Islet precursor cell (in vitro differentiated cells): Measurements from ENCODE around the gene KRTAP10-11.
"Not testable (repeated sequence)": the region's sequence is repeated elsewhere in the genome, so short reads cannot be mapped to it uniquely, and the experiment has no call there.

Experiments used
- DNase-seq: peaks from one replicate; pipeline ENCODE4 v3.0.0-alpha.2; 2018

KRTAP10-11 gene

DNA sequence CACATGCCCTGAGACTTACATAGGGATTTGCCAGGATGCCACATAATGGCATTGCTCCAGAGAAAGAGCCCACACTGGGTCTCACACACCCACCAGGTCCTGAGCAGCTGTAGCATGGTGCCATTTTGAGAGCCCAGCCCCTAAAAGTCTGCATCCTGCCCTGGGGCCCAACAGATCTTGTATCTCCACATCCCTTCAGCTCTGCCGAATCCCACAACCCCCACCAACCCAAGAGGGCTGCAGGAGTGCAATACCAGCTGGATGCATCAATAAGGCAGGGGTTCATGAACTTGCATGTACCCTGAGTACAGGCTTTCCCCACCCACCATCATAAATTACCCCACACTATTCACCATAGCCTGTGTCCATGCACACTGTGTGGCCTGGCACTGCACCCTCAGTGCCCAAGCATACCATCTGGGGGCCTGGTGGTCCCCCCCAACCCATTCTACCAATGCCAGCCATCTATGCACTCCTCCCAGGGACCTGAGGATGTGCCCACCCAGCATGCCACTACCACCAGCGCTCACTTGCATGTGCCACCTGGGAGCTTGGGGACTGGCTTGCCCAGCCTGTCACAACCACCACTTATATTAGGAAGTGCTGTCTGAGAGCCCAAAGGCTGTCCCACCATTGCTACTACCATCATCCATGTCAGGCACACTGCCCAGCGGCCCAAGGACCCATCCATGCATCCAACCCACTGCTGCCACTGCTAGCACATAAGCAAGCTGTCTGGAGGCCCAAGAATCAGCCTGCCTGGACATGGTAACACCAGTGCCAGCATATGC, 24.6 kb downstream of the KRTAP10-11 start:
- DNase-seq: no peak

DNA sequence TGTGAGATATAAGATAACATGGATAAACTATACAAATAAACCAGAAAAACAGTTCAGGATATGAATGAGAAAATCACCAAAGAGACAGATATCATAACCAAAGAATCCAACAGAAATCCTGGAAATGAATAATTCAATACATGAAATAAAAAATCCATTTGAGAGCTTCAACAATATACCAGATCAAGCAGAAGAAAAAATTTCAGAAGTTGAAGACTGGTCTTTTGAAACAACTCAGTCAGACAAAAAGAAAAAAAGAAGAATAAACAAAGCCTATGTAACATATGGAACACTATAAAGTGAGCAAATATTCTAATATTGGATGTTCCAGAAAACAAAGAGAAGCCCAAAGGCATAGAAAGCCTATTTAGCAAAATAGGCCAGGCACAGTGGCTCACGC, 25.7 kb downstream of the KRTAP10-11 start:
- DNase-seq: no peak

DNA sequence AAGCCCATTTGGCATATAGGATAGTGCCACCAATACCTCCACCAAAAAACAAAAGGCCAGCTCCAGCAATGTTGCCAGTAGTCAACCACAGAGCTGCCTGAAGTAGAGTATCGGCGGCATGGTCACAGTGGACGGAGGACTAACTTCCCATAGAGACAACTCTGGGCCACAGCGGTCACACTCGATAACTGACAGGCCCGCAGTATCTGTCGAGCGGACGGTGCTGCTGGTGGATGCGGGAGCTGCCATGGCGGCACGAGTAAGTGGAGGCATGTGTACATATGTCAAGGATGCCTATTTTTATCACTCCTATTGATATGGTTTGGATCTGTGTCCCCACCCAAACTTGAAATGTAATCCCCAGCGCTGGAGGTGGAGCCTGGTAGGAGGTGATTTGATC, 31.7 kb downstream of the KRTAP10-11 start:
- no peak for DNase-seq

DNA sequence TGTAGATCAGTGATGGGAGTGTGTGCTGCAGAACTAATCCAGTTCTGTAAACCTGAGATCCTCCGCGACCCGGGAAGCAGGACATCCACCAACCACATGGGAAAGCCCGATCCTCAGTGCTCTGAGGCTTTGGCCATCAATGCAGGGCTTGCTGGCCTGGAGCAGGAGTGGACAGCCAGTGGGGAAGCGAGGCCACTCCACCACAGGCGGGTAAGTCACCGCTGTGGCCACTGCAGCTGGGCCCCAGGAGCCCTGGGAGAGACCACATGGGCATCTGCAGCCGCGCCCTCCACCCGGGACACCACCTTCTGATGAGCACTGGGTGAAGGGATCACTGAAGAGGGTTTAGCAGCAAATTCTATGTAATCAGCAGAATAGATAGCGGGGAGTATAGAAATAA, 34.9 kb downstream of the KRTAP10-11 start:
- no peak for DNase-seq

DNA sequence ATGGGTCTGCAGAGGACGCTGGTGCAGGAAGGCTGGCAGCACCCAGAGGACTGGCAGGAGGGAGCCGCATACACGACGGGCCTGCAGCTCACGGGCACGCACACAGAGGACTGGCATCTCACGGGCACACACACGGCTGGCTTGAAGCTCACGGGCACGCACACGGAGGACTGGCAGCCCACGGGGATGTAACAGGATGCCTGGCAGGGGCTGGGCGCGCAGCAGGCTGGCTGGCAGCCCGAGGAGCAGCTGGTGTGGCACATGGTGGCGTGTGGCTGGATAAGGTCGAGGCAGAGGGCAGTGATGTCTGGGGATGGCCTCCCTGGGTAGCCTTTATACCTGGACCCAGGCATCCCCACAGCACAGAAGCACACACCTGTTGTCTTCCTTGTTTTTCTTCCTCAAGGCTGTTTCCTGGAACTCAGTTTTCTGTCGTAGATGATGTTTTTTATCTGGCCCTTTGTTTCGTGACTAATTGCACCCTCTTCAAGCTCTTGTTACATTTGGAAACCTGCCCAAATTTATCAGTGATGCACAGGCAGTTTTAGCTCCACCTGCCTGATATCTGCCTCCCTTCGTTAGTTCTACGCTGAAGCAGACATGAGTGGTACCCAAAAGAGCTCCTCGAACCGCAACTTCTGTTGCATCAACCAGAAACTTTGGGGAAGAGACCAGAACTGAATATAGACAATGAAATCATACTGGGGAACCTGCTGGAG, 35.8 kb downstream of the KRTAP10-11 start, which contains the start of gene KRTAP12-1:
Gene KRTAP12-1 (minus strand): TSS at position 303 of the 719 bp plus-strand sequence. CDS start 40 bp downstream, at position 263.
- DNase-seq: no peak

DNA sequence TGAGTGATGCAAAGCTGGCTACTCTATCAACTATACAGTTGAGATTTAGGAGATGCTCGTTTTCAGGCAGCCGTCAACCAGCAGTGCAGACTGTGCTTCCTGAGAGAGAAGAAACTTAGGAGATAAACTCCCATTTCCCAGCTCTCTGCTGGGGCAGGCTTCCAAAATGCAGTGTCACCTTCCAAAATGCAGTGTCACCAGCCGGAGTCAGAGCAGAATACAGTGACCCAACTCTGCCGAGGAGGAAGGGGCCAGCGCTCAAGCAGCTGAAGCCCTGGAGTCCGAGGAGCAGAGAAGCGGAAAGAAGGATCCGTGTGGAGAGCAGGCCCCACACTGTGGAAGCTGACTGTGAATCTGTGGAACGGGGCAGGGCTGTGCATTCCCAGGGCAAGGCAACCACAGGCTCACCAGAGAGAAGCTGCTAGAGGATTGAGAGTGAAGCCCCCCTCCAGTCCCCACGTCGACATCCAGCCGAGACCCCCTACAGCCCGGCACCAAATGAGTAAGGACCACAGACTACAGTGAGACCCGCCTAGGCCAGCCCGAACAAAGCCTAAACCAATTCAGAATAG, 36.5 kb downstream of the KRTAP10-11 start:
- no peak for DNase-seq

DNA sequence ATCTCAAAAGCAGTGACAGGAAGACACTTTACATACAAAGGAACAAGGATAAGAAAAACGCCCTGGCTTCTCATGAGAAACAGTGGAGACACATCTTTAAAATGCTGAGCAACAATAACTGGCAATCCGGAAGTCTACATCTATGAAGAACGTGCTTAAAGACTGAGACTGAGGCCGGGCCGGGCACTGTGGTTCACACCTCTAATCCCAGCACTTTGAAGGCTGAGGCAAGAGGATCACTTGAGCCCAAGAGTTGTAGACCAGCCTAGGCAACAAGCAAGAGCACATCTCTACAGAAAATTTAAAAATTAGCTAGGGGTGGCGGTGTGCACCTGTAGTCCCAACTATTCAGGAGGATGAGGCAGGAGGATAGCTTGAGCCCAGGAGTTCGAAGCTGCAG, 37.9 kb downstream of the KRTAP10-11 start:
- no peak for DNase-seq

DNA sequence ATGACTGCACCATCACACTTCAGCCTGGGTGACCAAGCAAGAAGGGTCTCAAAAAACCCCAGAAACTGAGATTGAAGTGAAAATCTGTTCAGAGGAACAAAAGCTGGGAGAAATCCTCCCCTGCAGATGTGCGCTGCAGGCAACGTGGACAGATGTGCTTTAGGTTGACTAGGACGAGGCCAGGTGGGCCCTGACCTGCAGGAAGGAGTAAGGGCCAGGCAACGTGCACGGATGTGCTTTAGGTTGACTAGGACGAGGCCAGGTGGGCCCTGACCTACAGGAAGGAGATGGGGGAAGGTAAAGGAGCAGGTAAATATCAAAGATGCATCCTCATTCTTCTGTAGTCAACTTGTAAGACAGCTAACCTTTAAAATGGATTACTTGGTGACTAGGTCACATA, 38.3 kb downstream of the KRTAP10-11 start:
- no peak for DNase-seq

DNA sequence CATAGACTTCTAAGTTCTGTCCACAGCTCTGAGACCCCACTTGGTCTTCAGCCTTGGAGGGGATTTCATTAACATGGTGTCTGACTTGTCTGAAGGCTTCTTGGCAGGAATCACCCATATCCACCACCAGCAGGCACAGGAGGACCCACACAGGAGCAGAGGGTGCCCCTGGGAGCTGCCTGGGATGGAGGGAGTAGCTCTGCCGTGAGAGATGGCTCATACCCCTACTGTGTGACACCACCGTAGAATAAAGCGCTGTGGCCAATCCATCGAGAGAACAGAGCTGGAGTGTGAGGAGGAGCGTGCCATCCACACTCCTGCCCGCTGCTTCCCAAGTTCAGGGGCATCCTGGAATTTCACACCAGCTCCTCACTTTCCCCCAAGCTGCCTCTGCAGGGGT, 38.8 kb downstream of the KRTAP10-11 start:
- not testable (repeated sequence) for DNase-seq

DNA sequence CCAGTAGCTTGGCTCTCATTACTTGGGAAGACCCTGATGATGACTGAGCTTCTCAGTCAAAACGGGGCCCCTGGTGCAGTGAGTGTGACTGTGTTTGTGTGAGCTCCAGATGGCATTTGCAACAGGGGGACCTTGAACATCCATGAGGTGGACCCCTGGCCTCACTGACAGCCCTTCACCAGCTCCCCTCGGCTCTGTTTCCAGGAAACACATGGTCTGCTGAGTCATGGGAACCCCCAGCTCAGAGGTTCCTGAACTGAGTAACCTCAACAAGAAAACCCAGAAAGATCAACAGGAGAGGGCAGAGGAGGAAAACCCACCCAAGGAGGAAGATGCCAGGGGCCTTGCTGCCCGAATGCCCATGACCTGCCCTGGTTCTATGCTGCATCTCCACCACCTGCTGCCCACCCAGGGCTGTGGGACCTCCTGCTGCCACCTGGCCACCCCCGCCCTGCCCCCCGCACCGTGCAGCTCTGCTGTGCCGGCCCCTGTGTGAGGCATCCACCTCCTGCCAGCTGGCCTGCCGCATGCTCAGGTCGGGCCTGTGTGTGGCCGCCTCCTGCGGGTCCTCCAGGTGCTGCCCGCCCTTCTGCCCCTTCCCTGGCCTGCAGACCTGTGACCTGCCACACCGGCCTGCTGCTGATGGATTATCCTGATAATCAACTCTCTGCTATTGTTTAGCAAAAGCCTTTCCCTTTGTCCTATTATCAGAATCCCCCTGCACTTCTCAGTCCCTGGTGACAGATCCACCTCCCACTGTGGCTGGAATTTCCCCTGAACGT, 40.0 kb downstream of the KRTAP10-11 start:
- DNase-seq: no peak

DNA sequence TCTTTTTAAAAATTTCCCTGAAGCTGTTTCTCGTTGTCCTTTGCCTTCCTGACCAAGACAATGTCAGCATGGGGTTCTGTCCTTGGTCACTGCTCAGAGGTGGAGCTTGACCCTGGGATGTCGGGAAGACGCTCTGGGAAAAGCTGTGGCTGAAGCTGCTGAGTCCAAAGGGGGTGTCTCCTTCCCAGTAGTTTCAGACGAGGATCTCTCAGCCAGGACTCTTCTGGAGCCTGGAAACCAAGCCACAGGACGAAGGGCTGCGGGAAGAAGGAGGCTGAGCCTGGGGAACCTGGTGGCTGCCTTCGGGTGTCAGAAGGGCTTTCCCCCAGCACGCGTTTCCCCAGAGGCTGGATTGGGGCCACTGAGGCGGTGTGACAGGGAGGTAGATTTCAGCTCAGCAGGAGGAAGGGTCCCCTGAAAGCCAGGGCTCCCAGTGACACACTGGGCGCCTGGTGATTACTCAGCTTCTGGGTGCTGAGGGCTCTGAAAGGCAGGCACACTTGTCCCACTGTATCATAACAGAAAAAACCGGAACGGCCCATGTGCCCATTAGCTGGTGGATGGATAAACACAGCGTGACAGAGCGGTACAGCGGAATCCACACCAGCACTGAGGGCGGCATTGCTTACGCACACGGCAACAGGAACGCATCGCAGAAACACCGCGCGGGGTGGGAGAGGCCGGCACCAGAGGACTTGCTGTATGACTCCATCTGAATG, 40.8 kb downstream of the KRTAP10-11 start:
- DNase-seq: no peak

DNA sequence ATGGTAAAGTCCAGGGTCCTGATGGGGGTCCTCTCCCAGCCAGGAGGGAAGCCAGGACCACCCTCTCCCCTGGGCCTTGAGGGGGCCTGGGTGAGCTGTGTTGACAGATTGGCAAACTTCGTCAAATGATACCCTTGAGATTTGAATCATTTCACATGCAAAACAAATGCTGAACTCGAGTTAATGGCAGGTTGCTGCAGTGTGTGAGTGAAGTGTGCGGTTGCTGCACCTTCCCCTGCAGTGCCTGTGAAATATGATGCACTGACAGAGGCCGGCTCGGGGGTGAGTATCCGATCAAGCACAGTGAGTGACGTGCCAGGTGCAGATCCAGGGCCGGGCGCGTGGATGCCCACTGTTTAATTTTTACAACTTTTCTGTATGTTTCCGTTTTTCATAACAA, 41.5 kb downstream of the KRTAP10-11 start:
- DNase-seq: no peak

DNA sequence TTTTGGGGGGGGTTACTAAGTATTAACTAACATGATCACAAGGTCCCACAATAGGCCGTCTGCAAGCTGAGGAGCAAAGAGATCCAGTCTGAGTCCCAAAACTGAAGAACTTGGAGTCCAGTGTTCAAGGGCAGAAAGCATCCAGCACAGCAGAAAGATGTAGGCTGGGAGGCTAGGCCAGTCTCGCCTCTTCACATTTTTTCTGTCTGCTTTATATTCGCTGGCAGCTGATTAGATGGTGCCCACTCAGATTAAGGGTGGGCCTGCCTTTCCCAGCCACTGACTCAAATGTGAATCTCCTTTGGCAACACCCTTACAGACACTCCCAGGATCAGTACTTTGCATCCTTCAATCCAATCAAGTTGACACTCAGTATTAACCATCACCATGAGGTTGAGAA, 43.5 kb downstream of the KRTAP10-11 start:
- peak; percentile 13 for DNase-seq

DNA sequence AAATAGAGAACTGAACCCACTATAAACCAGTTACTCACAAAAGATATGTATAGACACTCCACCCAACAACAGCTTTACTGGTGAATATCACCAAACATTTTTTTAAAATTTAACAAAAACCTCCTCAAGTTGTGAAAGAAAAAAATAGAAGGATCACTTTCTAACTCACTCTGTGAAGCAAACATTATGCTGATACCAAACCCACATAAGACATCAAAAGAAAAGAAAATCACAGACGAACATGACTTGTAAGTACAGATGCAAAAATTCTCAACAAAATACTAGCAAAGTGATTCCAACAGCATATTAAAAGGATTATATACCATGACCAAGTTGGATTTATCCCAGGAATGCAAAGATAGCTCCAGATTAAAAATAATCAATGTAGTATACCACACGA, 45.5 kb downstream of the KRTAP10-11 start:
- DNase-seq: no peak

DNA sequence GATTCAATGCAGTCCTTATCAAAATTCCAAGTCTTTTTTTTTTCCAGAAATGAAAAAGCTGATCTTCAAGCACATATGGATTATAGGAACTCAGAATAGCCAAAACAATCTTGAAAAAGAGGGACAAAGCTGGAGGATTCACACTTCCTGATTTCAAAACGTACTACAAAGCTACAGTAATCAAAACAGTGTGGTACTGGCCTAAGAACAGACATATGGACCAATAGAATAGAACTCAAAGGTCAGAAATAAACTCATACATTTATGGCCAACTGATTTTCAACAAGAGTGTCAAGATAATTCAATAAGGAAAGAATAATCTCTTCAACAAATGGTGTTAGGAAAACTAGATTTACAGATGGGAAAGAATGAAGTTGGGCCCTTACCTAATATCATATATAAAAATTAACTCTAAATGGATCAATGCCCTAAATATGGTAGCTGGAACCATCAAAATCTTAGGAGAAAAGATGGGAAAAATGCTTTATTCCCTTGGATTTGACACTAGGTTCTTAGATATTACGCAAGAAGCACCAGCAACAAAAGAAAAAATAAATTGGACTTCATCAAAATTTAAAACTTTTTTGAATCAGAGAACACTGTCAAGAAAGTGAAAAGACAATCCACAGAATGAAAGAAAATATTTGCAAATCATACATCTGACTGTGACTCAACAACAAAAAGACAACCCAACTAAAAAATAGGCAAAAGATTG, 46.7 kb downstream of the KRTAP10-11 start:
- DNase-seq: no peak

DNA sequence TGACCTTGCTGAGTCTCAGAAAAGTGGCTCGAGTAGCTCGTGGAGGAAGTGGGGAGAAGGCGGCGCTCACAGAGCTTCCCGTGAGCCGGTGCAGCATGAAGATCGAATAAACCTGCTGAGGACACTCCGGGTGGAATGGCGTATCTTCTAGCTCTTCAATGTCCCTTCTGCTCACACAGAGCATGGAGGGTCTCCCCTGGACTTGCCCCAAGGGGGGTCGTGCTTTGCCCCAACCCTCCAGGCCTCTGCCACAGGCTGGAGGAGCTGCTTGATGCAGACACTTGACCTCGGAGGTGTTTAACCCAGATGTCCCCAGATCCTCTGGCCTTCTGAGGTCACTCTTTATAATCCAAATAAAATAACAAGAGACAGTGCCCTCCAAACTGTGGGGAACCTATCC, 48.6 kb downstream of the KRTAP10-11 start:
- no peak for DNase-seq

DNA sequence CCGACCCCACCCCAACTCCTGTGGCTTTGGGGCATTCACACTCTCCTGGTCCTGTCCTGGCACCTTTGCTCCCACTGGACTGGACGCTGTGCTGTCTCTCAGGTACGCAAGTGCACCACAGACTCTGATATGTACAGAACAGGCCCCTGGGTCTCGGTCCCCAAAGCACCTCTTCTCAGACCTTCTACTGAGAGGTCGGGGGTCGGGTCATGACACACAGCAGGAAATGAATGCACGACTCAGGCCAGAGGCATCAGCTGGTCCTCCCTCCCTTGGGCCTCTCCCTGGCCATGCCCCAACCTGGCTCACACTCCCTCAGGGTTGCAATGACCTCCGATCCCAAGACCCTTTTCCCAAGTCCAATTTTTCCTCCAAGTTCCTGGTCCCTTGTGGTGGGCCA, 49.0 kb downstream of the KRTAP10-11 start:
- DNase-seq: no peak

DNA sequence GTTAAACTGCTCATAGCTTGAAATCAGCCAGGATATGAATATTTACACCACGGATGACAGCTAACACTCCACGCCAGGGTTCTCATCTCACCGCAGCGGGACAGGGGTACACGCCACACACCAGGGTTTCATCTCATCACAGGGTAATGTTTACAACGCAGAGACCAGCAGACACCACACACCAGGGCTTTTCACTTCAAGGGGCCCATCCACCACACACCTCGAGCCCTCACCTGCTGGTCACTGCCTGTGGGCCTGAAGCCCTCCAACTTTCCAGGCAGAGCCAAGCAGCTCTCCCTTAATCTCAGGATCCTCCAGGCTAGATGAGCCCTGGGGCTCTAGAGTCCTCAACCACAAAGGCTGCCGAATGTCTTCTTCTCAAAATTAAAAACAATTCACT, 49.4 kb downstream of the KRTAP10-11 start:
- DNase-seq: no peak

DNA sequence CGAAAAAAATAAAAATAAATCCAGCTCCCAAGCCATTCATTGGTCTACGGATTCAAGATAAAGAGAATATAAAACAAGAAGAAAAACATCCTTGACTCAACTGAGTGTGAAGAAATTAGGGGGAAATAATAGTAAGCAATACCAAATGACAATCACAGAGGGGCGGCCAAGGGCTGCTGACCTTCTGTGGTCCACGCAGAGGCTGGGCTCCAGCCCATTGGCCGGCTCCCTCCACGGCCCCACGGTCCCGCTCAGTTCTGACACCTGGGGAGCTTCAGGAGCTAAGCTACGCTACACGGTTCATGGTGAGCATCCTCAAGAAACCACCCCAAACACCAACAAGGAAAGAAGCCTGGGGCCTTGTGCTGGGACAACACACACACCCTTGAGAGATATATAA, 50.4 kb downstream of the KRTAP10-11 start:
- no peak for DNase-seq
